Measurements from ENCODE around the gene MINDY3.

- TF ChIP-seq CTCF (IDR thresholded peaks at IDR 0.05; ENCODE audit: low read depth, low read length, poor library complexity, severe bottlenecking) (no peak), EZH2phosphoT487 (IDR thresholded peaks at IDR 0.05; ENCODE audit: borderline replicate concordance, low read length) (no peak)
Measured at GRCh38 chr10:15730341-15730740, 130.0 kb downstream of the MINDY3 start.

Data from DOHH2 (cell line).